DND-41 (cell line): Measurements from ENCODE around the gene ZNF684.
"Not testable (repeated sequence)": the region's sequence is repeated elsewhere in the genome, so short reads cannot be mapped to it uniquely, and the experiment has no call there.

Source experiments
- ATAC-seq: fragments of 200-7000 bp; cut with Tn5 transposase; 3 replicates; pipeline ENCODE4 v1.9.1; 2021; ENCODE audit warnings: low read depth; ENCODE audit not compliant: insufficient read depth
- DNase-seq: peaks from one replicate; pipeline ENCODE4 v3.0.0-alpha.2; 2020
- H2AFZ ChIP-seq: 2 replicates; pipeline ENCODE4 v1.6.0; 2012; ENCODE audit warnings: low read depth, low read length
- H3K27ac ChIP-seq: 2 replicates; pipeline ENCODE4 v1.5.1; 2012; ENCODE audit warnings: low read length, inconsistent platforms
- H3K27me3 ChIP-seq: fragments of 200-600 bp; sonication (generic); 2 replicates; pipeline ENCODE4 v1.6.0; 2012; ENCODE audit warnings: low read length, mild to moderate bottlenecking, inconsistent platforms; ENCODE audit not compliant: insufficient read depth, poor library complexity
- H3K36me3 ChIP-seq: 2 replicates; pipeline ENCODE4 v1.5.1; 2012; ENCODE audit warnings: low read length, inconsistent platforms; ENCODE audit not compliant: insufficient read depth
- H3K4me1 ChIP-seq: 2 replicates; pipeline ENCODE4 v1.5.1; 2012; ENCODE audit warnings: mild to moderate bottlenecking, low read length; ENCODE audit not compliant: insufficient read depth
- H3K4me2 ChIP-seq: 2 replicates; pipeline ENCODE4 v1.6.0; 2012; ENCODE audit warnings: mild to moderate bottlenecking, moderate library complexity, low read length, inconsistent platforms; ENCODE audit not compliant: insufficient read depth
- H3K4me3 ChIP-seq, 2 experiments: fragments of 200-600 bp in 1 of 2; shearing (Covaris generic) in 1 of 2; 2 replicates each; pipeline ENCODE4 v1.5.1; 2012 to 2016; ENCODE audit warnings: inconsistent platforms in 2 of 2, low read length in 2 of 2, mild to moderate bottlenecking in 2 of 2, low read depth in 1 of 2, moderate library complexity in 1 of 2
- H3K79me2 ChIP-seq: 2 replicates; pipeline ENCODE4 v1.6.0; 2012; ENCODE audit warnings: low read length, inconsistent platforms; ENCODE audit not compliant: insufficient read depth
- H3K9ac ChIP-seq: 2 replicates; pipeline ENCODE4 v1.6.0; 2012; ENCODE audit warnings: low read depth, mild to moderate bottlenecking, inconsistent platforms, low read length, moderate library complexity
- H3K9me3 ChIP-seq: 2 replicates; pipeline ENCODE4 v1.5.1; 2012; ENCODE audit warnings: low read length, moderate library complexity, mild to moderate bottlenecking, inconsistent platforms; ENCODE audit not compliant: insufficient read depth, severe bottlenecking
- H4K20me1 ChIP-seq: 2 replicates; pipeline ENCODE4 v1.6.0; 2012; ENCODE audit warnings: low read length; ENCODE audit not compliant: insufficient read depth
- EZH2 ChIP-seq: IDR thresholded peaks from 3 replicates; pipeline ENCODE4 v1.6.1; 2012; ENCODE audit warnings: borderline replicate concordance, low read depth, mild to moderate bottlenecking, moderate library complexity, low read length, inconsistent platforms; ENCODE audit not compliant: severe bottlenecking
- TF ChIP-seq, protein P1 (sequence below): IDR thresholded peaks from 2 replicates; pipeline ENCODE4 v1.5.1; 2012; ENCODE audit warnings: borderline replicate concordance, low read length, moderate library complexity, mild to moderate bottlenecking; ENCODE audit not compliant: poor library complexity, severe bottlenecking; ENCODE audit errors: extremely low read depth

Gene ZNF684

DNA sequence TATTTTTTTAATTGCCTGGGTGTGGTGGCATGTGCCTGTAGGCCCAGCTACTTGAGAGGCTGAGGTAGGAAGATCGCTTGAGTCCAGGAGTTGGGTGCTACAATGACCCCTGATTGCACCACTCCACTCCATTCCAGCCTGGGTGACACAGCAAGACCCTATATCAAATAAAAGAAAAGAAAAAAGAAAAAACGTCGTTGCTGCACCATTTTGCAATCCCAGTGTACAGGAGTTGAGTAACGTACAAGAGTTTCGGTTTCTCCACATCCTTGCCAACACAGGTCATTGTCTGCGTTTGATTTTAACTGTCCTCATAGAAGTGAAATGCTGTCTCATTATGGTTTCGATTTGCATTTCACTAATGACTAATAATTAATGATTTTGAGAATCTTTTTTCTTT is 7.9 kb downstream of the ZNF684 start:
- no peaks in the 10 kb centered on the region for H3K9me3 ChIP-seq
- no peak overlapping the region for H3K9ac ChIP-seq
- peaks cover 38% of the 10 kb centered on the region for H3K36me3 ChIP-seq
- no peak for TF ChIP-seq EZH2
- TF ChIP-seq, protein P1, sequence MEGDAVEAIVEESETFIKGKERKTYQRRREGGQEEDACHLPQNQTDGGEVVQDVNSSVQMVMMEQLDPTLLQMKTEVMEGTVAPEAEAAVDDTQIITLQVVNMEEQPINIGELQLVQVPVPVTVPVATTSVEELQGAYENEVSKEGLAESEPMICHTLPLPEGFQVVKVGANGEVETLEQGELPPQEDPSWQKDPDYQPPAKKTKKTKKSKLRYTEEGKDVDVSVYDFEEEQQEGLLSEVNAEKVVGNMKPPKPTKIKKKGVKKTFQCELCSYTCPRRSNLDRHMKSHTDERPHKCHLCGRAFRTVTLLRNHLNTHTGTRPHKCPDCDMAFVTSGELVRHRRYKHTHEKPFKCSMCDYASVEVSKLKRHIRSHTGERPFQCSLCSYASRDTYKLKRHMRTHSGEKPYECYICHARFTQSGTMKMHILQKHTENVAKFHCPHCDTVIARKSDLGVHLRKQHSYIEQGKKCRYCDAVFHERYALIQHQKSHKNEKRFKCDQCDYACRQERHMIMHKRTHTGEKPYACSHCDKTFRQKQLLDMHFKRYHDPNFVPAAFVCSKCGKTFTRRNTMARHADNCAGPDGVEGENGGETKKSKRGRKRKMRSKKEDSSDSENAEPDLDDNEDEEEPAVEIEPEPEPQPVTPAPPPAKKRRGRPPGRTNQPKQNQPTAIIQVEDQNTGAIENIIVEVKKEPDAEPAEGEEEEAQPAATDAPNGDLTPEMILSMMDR = no peak
- no peak for DNase-seq
- no peaks in the 10 kb centered on the region for H3K27me3 ChIP-seq
- no peaks in the 10 kb centered on the region for H3K4me1 ChIP-seq
- H3K4me2 ChIP-seq = no peak overlapping the region
- H3K4me3 ChIP-seq = no peak overlapping the region
- ATAC-seq = no peak
- H4K20me1 ChIP-seq = no peaks in the 10 kb centered on the region
- no peak overlapping the region for H3K27ac ChIP-seq
- no peak overlapping the region for H2AFZ ChIP-seq
- H3K79me2 ChIP-seq = no peaks in the 10 kb centered on the region

DNA sequence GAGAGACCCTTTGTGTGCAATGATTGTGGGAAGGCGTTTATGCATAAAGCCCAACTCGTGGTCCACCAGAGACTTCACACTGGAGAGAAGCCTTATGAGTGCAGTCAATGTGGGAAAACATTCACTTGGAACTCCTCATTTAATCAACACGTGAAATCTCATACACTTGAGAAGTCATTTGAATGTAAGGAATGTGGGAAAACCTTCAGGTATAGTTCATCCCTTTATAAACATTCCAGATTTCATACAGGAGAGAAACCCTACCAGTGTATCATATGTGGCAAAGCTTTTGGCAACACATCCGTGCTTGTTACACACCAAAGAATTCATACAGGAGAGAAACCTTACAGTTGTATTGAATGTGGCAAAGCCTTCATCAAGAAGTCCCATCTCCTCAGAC is 15.5 kb downstream of the ZNF684 start:
- no peak for DNase-seq
- Histone ChIP-seq H3K4me2 (no peak overlapping the region), H3K4me3 (no peak overlapping the region), H3K4me1 (no peaks in the 10 kb centered on the region), H3K27me3 (no peaks in the 10 kb centered on the region), H3K27ac (no peak overlapping the region), H3K9ac (no peak overlapping the region), H3K36me3 (peaks cover 43% of the 10 kb centered on the region), H4K20me1 (no peaks in the 10 kb centered on the region), H3K9me3 (no peaks in the 10 kb centered on the region), H3K79me2 (no peaks in the 10 kb centered on the region), H2AFZ (no peak overlapping the region)
- no peak for TF ChIP-seq EZH2
- TF ChIP-seq, protein P1 = no peak
- ATAC-seq = no peak

DNA sequence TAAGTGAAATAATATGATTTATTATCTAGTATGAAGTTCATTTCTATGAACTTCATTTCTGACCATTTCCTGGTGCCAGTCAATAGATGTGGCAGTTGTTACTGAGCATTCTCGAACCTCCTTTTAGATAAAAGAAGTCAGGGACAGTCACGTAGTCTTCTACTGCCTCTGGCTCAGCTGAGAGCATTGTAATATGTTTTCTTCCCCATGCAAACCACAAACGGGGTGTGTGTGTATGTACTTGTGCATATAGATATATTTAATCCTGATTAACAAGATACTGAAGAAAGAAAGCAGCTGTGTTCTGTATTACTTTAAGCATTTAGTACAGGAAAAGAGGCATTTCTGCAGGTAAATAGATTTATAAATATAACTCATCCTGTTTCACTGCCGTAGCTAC is 21.6 kb downstream of the ZNF684 start:
- no peaks in the 10 kb centered on the region for H3K4me1 ChIP-seq
- H4K20me1 ChIP-seq = no peaks in the 10 kb centered on the region
- no peak overlapping the region for H3K4me2 ChIP-seq
- no peaks in the 10 kb centered on the region for H3K27me3 ChIP-seq
- H3K9me3 ChIP-seq = no peaks in the 10 kb centered on the region
- TF ChIP-seq, protein P1 = no peak
- TF ChIP-seq EZH2 = no peak
- H3K79me2 ChIP-seq = no peaks in the 10 kb centered on the region
- H3K27ac ChIP-seq = no peak overlapping the region
- no peak overlapping the region for H2AFZ ChIP-seq
- no peak overlapping the region for H3K4me3 ChIP-seq
- H3K36me3 ChIP-seq = no peaks in the 10 kb centered on the region
- ATAC-seq (no peak), DNase-seq (no peak)
- no peak overlapping the region for H3K9ac ChIP-seq

DNA sequence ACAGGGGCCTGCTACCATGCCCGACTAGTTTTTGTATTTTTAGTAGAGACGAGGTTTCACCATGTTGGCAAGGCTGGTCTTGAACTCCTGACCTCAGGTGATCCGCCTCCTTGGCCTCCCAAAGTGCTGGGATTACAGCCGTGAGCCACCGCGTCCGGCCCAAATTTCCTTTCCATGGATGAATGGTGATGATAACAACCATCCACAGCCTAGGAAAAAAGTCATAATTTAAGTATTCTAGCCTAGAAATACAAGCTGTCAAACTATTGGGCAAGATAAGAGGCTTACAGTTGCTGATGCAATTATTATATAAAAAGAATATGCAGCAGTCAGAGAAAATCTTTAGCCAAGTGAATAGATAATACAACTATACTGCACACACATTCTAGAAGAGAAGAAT is 23.4 kb downstream of the ZNF684 start:
- not testable (repeated sequence) for H3K36me3 ChIP-seq, H3K27me3 ChIP-seq, H3K9me3 ChIP-seq, H3K27ac ChIP-seq, H2AFZ ChIP-seq, ATAC-seq, H3K9ac ChIP-seq, H3K79me2 ChIP-seq, H4K20me1 ChIP-seq, H3K4me1 ChIP-seq, H3K4me2 ChIP-seq, H3K4me3 ChIP-seq, DNase-seq
